Testis (tissue), 2 donors: Measurements from ENCODE around the gene SOX21.

Experiments used
- CTCF ChIP-seq, 3 experiments: fragments of 450-650 bp in 2 of 3; fragments of 200-600 bp in 1 of 3; sonication (generic) in 1 of 3; IDR thresholded peaks; one replicate each; pipeline ENCODE4 v1.5.1; 2016 to 2019; ENCODE audit warnings: antibody characterized with exemption in 3 of 3, mild to moderate bottlenecking in 2 of 3, moderate library complexity in 1 of 3
- POLR2A ChIP-seq: fragments of 450-650 bp; IDR thresholded peaks from one replicate; pipeline ENCODE4 v1.6.1; 2017; ENCODE audit warnings: antibody characterized with exemption, mild to moderate bottlenecking, moderate library complexity

GRCh38 chr13:94726425-94726824, 14.1 kb upstream of the SOX21 start:
- TF ChIP-seq CTCF (IDR thresholded peaks at IDR 0.05) (no peak), POLR2A (no peak)
